H4 (cell line): ENCODE measurements around the gene RNFT2. TPM values are rescaled to one million over a fixed set of nuclear protein-coding genes. Genes with fewer than 3 reads are reported as not detected.
A peak's percentile ranks its signal among the peaks of the same experiment; 100 is the strongest.
"Not testable (repeated sequence)": the region's sequence is repeated elsewhere in the genome, so short reads cannot be mapped to it uniquely, and the experiment has no call there.

Experiments used
- DNase-seq: peaks from one replicate; pipeline ENCODE4 v3.0.0-alpha.2; 2015; ENCODE audit warnings: low spot score
- total RNA-seq: library from RNA; depleted of rRNA; stranded (reverse); fragments of >200 nt; shearing (Covaris generic); gene quantifications from 2 replicates; pipeline ENCODE4 v1.2.3, GENCODE V29; 2014

RNFT2 gene
- total RNA-seq, 1 experiment from 2014 or later, result 4.5 TPM

DNA sequence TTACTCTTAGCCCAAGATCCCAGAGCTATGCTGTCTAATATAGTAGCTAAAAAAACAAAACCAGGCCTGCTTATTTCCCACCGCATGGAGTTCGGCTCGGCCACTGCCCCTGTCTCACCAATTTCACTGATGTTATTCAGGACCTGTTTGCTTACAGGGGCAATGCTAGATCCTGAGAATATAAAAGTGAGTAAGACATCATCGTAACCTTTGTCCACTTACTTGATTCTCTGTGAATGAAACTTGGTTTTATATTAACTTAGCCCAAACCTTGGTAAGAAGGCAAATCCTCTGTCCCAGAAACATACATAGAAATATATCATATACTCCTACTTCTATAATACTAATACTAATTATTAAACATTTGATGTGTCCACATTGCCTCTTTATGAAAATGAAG lies 56.6 kb downstream of the RNFT2 start:
- DNase-seq, result no peak

DNA sequence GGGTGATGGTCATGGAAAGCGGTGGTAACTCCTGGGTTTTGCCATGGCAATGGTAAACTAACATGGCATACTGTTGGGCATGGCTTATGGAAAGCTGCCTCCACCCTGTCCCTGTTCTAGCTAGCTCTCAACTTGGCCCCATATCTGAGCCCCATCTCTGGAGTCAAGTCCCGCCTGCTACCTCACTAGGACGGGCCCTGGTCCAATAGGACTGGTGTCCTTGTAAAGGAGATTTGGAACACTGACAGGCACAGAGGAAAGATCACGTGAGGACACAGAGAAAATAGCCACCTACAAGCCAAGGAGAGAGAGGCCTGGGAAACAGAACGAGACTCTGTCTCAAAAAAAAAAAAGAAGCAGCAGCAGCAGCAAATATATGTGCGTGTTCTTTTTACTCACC lies 59.8 kb downstream of the RNFT2 start:
- DNase-seq, result no peak

DNA sequence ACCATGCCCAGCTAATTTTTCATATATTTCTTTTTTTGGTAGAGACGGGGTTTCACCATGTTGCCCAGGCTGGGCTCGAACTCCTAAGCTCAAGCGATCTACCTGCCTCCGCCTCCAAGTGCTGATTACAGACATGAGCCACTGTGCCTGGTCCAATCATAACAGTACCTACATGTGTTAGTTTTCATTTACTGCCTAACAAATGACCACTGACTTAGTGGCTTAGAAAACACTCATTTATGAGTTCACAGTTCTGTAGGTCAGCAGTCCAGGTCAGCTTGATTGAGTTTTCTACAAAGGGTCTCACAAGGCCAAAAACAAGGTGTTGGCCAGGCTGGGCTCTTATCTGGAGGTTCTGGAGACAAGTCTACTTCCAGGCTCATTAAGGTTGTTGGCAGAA lies 60.6 kb downstream of the RNFT2 start:
- DNase-seq, result no peak

DNA sequence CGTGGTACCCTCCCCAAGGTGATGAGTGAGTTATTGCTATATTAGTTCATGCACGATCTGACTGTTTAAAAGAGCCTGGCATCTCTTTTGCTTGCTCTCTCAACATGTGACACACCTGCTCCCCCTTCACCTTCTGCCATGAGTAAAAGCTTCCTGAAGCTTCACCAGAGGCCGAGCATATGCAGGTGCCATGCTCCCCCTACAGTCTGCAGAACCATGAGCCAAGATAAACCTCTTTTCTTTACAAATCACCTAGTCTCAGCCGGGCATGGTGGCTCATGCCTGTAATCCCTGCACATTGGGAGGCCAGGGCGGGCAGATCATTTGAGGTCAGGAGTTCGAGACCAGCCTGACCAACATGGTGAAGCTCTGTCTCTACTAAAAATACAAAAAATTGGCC lies 61.8 kb downstream of the RNFT2 start:
- DNase-seq, result no peak

DNA sequence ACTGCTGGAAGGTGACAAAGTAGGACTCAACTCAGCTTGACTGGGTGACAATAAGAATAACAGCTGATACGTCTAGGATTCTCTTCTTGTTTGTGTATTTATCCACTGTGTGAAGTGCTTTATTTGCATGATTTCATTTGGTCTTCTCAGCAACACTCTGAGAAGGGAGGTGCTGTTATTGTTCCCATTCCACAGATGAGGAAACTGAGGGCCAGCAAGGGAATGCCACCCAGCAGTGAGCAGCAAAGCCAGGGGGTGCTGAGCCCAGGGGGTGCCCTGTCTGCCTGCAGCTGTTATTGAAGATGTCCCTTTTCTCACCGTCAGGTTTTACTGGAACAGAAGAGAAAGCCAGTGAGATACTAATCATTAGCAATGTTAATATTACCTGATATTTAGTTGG lies 62.8 kb downstream of the RNFT2 start:
- no peak for DNase-seq

DNA sequence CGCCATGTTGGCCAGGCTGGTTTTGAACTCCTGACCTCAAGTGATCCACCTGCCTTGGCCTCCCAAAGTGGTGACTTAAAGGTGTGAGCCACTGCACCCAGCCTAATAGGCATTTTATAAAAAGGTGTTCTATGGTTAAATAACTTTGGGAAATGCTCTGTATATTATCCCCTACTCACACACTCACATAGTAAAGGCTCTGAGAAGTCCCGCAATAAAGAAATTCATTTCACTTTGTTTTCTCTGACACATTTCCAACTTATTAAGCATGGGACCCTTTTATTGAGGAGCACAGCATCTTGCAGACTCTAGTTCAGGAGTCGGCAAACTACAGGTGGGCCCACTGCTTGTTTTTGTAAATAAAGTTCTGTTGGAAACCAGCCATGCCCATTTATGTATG lies 63.9 kb downstream of the RNFT2 start:
- DNase-seq, result no peak

DNA sequence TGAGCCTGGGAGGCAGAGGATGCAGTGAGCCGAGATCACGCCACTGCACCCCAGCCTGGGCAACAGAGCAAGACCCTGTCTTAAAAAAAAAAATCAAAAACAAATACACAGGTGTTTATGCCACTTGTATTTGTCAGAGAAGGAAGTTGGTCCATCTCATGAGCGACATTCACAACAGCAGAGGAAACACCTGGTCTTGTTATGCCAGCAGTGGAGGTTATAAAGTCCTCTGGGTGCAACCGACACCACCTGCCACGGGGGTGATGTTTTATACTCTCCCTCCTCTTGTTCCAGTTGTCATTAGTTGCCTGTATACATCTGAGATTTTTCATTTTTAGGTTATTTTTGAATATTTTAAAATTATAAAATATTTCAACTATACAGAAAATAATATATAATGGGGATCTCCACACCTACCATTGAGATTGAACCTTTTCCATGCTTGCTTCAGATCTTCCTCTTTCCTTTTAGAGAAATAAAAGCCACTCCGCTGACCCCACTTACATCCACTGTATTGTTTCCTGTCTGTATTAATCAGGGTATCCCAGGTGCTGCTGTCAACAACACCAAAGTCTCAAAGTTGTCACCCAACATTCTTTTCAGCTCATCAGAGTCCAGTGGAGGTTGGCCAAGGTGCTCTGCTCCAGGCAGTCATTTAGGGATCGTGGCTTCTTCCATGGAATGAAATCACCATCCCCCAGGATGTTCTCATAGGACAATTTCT lies 65.1 kb downstream of the RNFT2 start:
- no peak for DNase-seq

DNA sequence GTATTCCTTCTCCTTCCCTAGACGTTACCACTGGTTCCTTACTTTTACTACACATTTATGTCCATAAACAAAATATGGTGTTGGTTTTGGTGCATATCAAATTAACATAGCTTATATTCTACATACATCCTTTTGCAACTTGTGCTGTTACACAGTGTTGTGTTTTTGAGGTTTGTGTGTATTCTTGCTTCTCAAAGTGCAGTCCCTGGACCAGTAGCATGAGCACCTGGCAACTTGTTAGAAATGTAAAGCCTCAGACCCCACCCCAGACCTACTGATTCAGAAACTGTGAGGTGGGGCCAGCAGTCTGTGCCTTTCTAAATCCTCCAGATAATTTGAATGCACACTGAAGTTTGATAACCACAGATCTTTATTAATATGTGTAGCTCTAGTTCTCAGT lies 65.9 kb downstream of the RNFT2 start:
- no peak for DNase-seq

DNA sequence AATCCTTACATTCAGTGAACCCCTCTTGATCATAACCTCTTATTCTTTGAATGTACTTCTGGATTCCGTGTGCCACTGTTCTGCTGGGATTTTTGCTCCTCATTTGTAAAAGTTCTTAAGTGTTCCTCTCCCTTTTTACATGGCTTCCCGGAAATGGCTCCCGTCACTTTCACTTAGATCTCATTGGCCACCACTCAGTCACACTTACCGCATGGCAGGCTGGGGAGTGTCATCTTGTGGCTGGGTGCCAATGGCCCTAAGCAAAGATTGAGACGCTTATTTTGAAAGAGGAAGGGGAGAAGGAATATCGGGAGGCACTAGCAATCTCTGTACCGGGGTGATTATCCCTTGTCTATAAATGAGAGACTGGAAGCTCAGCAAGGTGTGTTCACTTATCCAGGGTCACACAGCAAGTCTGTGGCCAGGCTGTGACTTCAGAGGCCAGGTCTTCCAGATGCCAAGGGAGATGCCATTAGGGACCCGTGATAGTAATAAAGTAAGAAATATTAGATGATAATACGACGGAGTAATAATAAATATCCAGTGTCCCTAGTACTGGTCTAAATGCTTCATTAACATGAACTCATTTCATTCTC lies 68.8 kb downstream of the RNFT2 start:
- no peak for DNase-seq

DNA sequence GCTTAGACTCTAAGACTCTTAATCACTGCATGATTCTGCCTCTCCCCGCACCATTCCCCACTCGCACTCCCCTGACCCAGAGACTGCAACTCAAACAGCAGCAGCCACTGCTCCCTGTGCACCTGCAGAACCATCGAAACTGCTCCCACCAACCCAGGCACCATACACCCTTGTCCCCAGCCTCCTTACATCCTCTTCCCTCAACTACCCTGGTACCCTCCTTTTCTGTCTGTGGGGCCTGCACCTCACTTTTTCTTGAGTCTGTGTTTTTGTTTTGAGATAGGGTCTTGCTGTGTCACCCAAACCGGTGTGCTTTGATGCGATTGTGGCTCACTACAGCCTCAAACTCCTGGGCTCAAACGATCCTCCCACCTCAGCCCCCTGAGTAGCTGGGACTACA lies 69.4 kb downstream of the RNFT2 start:
- no peak for DNase-seq

DNA sequence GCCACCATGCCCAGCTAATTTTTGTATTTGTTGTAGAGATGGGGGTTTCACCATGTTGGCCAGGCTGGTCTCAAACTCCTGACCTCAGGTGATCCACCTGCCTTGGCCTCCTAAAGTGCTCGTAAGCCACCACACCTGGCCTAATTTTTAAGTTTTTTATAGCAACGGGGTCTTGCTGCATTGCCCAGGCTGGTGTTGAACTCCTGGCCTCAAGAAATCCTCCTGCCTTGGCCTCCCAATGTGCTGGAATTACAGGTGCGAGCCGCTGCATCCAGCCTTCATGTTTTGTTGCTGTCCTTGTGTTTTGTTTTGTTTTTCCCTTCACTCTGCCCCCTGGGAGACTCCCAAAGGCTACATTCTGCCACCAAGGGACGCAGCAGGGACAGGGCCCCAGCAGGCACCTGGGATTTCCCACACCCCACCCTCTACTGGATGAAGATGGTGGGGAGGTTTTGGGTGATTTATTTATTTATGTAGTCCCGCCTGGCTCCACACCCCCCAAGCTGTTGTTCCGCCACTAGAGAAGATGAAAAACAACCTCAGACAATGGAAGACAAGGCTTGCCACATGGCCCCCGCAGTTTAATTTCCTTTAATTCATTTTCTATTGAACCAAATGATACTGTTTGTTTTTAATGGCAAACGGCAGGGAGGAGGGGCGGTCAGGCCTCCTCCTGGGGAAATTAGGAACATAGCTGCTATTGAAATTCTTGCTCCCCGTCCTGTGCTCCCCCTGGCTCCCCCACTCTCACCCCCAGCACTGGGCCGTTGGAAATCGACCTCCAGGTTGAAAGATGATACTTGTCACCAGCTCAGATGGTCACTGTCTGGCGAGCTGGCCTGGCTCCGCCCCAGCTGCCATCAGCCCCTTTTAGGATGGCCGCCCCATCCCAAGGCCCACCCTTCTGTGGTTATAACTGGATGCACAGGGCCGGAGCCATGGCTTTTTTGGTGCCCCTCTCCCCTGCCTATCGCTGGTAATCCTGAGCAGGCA lies 70.3 kb downstream of the RNFT2 start:
- DNase-seq, result no peak

DNA sequence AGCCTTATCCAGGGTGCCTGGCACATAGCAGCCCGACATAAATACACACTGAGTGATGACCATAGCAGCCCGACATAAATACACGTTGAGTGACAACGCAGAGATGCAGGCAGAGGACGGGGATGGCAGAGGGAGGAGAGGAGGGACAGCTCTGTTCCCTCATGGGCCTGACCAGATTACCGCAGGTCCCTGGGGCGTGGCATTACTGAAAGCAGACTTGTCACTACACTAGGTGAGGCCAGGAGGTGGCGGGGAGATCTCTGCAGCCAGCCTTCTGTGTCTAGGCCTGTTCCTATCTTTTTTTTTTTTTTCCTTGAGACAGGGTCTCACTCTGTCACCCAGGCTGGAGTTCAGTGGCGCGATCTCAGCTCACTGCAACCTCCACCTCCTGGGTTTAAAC lies 74.1 kb downstream of the RNFT2 start:
- DNase-seq, result no peak

DNA sequence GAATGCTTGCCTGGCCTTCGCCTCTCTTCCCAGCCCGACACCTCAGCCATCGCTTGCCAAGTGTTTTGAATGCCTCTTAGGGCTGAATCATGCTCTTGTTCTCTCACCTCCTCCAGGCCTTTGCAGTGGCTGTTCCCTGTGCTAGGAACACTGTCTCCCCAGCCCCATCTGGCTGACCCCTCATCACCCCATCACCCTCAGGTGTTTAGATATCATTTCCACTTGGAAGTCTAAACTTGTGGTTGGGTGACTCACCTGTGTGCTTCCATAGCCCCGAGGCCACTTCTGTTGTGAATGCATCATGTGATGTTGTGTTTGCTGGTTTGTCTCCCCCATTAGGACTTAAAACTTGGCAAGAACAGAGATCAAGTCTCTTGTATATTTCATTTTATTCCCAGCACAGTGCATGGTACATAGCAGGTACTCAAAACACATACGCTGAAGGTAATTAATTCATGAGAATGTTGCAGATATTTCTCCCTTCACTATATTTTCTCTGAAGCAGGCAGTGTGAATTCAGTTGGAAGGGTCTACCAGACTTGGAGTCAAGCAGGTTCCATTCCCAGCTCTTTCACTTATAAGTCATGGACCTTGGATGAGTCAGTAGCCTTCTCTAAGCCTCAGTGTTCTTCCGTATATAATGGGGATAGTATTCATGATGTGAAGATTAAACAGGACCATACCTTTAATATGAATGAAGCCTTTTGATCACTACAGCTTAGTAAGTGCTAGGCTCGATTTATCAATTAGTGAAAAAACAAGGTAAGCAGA lies 75.3 kb downstream of the RNFT2 start:
- DNase-seq, result peak; percentile 40

DNA sequence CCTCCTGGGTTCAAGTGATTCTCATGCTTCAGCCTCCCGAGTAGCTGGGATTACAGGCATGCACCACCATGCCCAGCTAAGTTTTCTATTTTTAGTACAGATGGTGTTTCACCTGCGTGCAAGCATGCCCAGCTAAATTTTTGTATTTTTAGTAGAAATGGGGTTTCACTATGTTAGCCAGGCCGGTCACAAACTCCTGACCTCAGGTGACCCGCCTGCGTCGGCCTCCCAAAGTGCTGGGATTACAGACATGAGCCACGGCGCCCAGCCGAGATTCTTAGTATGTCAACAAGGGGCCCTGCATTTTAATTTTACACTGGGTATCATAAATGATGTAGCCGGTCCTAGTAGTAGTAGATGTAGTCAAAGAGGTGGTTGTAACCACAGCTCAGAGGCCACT lies 76.7 kb downstream of the RNFT2 start:
- DNase-seq, result not testable (repeated sequence)

DNA sequence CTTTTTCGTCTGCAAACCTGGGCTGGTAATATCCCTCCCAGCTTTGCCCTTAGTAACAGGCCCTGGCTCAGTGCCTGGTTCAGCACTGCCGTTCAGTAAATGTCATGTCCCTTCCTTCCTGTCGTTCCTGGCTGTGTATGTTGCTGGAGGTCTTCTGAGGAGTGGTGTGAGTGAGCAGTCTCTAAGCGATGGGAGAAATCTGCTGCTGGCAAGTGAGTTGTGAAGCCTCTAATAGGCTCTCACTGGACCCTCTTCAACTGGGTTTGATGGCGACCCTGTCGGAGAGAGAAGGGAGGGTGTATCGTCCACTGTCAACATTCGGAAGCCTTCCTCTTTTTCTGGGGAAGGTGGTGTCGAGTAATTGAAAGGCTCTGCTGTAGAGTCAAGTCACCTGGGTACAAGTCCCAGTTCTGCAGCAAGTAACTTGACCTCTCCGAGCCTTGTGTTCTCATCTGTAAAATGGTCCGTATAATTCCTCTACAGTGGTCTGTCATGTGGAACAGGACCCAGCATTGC lies 80.3 kb downstream of the RNFT2 start:
- DNase-seq, result no peak

DNA sequence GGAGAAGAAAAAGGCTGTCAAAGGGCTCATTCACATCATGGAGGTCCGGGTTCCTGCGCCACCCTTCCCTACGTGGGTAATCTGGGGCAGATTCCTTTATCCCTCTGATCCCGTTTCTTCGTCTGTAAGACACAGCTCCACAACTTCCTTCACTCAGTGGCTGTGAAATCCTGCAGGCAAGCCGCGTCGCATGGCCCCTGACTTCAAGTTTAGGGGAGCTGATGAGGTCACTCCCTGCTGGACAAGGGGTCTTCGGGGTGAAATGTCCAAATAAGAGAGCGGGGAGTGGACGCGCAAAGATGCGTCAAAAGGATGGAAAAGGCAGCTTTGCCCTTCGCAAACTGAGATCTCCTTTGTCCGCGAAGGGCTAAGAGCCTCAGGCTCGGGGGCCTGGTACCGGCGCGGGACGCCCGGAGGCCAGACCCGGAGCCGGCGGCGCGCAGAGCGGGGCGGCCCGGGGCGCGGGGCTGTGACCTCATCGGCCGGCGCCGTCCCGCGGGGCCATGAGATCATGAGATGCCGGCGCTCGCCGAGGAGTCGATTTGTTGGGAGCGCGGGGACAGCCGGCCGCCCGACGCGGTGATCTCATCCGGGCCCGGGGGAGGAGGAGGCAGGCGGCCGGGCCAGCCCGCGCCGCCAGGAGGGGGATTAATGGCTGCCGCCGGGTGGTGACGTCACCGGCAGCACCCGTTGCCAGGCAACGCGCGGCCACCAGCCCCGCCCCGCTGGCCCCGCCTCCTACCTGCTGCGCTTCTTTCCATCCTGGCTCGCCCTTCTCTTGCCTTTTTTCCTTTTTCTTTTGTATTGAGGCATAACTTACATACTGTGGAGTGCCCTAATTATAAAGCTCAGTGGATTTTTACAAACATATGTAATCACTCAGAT lies 81.1 kb downstream of the RNFT2 start:
- peak; percentile 88 for DNase-seq

DNA sequence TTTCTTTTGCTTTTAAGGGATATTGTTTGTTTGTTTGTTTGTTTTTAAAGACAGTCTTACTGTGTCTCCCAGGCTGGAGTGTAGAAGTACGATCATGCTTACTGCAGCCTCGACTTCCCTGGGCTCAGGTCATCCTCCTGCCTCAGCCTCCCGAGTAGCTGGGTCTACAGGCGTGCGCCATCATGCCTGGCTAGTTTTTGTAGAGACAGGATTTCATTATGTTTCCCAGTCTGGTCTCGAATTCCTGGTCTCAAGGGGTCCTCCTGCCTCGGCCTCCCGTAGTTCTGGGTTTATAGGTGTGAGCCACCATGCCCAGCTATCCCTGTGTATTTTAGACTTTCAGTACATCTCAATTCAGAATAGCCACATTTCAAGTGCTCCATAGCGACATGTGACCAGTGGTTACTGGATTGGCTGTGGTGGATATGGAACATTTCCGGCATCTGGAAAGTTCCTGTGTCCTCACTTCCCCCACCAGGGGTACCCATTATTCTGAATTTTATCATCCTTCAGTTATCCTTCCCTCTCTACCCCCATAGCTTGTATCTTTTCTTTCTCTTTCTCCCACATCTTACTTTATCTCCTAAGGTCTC lies 82.0 kb downstream of the RNFT2 start:
- DNase-seq, result no peak

DNA sequence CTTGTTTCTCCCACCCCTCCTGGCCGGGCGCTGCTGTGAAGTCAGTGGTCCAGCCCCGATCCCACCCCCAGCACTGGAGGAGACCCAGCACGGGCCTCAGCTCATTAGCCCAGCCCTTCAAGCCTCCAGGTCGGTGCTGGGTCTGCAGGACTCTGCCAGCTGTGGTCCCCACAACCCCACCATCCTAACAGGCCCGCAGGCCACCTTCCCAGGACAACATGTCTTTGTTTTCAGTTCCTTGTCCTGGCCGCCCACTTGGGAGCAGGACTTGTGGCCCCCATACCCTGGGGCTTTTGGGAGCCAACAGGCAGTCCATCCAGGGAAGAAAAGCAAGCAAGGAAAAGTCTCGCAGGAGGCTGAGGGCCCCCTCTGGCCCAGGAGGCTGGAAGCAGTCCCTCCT lies 83.2 kb downstream of the RNFT2 start:
- DNase-seq, result no peak

DNA sequence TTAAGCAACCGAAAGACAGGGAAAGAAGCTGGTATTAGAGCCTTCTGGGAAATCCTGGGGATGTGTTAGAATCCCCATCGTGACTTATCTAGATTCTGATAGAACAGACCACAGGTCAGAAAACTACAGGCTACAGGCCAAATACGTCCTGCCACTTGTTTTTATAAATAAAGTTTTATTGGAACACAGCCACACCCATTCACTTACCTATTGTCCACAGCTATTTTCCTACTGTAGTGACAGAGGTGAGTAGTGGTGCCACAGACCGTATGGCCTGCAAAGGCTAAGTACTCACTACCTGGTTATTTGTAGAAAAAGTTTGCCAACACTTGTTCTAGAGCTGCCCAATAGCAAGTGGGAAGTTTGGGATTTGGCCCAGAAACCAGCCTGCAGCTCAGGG lies 89.3 kb downstream of the RNFT2 start:
- DNase-seq, result no peak

DNA sequence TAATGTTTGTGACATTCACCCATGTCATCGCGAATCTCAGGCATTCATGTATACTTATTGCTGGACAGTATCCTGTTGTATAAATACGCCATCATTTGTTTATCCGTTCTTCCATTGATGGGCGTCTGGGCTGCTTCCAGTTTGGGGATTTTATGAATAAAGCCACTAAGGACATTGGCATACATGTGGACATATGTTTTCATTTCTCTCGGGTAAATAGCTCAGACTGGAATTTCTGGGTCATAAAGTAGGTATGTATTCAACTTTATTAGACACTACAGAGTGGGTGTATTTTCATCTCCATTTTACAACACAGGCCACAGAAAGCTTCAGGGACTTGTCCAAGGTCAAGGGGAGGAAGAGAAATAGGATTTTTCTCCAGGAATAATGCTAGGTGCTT lies 94.2 kb downstream of the RNFT2 start:
- no peak for DNase-seq
